Kidney (tissue), 14 donors: ENCODE measurements around the gene CAND2. TPM values are rescaled to one million over a fixed set of nuclear protein-coding genes. Genes with fewer than 3 reads are reported as not detected.

Experiments
- DNase-seq, 5 donors: peaks; one replicate each; pipeline ENCODE4 v3.0.0-alpha.2; 2013 to 2020
- FAIRE-seq: peaks from 2 replicates; lab custom pipeline; 2012; peaks lifted over from hg19 to GRCh38; lab: Jason Lieb, UNC
- H3K27ac ChIP-seq, 2 donors: one replicate each; pipeline ENCODE4 v1.7.0; 2013; ENCODE audit warnings: low read depth in 2 of 2, low read length in 2 of 2, inconsistent platforms in 1 of 2
- H3K27me3 ChIP-seq: one replicate; pipeline ENCODE4 v1.7.1; 2013; ENCODE audit warnings: low read length, inconsistent platforms; ENCODE audit not compliant: control insufficient read depth, insufficient read depth
- H3K36me3 ChIP-seq, 3 donors: one replicate each; pipeline versions ENCODE4 v1.7.0 to v1.7.1; 2013; ENCODE audit warnings: low read length in 3 of 3, control low read depth in 1 of 3, inconsistent platforms in 1 of 3; ENCODE audit not compliant: insufficient read depth in 3 of 3, control insufficient read depth in 2 of 3
- H3K4me1 ChIP-seq, 3 donors: one replicate each; pipeline versions ENCODE4 v1.7.0 to v1.7.1; 2013; ENCODE audit warnings: low read length in 3 of 3, inconsistent platforms in 1 of 3, low read depth in 1 of 3; ENCODE audit not compliant: control insufficient read depth in 2 of 3, insufficient read depth in 2 of 3
- H3K4me3 ChIP-seq, 3 donors: one replicate each; pipeline versions ENCODE4 v1.7.0 to v1.8.1; 2013; ENCODE audit warnings: low read length in 3 of 3, control low read depth in 1 of 3, inconsistent platforms in 1 of 3
- H3K9ac ChIP-seq, 3 donors: one replicate each; pipeline versions ENCODE4 v1.7.0 to v1.7.1; 2013; ENCODE audit warnings: low read length in 3 of 3, control low read depth in 1 of 3, inconsistent platforms in 1 of 3
- H3K9me3 ChIP-seq, 3 donors: one replicate each; pipeline versions ENCODE4 v1.7.0 to v1.7.1; 2013; ENCODE audit warnings: low read length in 3 of 3, control low read depth in 1 of 3, inconsistent platforms in 1 of 3; ENCODE audit not compliant: control insufficient read depth in 2 of 3, insufficient read depth in 1 of 3
- CTCF ChIP-seq: IDR thresholded peaks from 3 replicates; pipeline ENCODE4 v1.5.1; 2012; ENCODE audit warnings: mild to moderate bottlenecking, moderate library complexity, borderline replicate concordance; ENCODE audit not compliant: insufficient read depth; ENCODE audit errors: extremely low read depth
- intact Hi-C: fragments of 100-400 bp; cut with DNase I; formaldehyde crosslinking; loops from one replicate; pipeline ENCODE4 v1.11.1; 2022
- polyA plus RNA-seq: library from polyadenylated mRNA; stranded (reverse); fragments of 350-450 nt; fragmentation: Illumina TruSeq; extraction: RNeasy Lipid Tissue Mini Kit (QIAGEN cat#74804); gene quantifications from one replicate; pipeline ENCODE4 v1.2.3, GENCODE V29; 2014; ENCODE audit warnings: low read depth, low replicate concordance; ENCODE audit not compliant: insufficient read depth
- total RNA-seq: library from RNA; stranded (reverse); fragmentation: NEBNext Ultra II Directional; extraction: Animal tissue kit (Norgen Biotek cat#: 25700); gene quantifications from one replicate; pipeline ENCODE4 v1.2.1, GENCODE V29; 2021
- donor health status: control.
- donor health status: control.
- donor health status: control.
- donor health status: control.
- donor health status: control.
- donor health status: DM: yes; HTN: yes; CAD: no.
- donor health status: Normal renal cell carcinoma (clear cell type).

The CAND2 gene
- total and polyA plus RNA-seq, 2 donors from 2014 or later: 3.9 to 7.1 TPM

GRCh38 chr3:12818773-12819172, 22.3 kb downstream of the CAND2 start:
- no peaks in the 10 kb centered on the region for H3K4me1 ChIP-seq
- no peak for DNase-seq
- FAIRE-seq: no peak
- H3K27ac ChIP-seq: no peak overlapping the region
- H3K36me3 ChIP-seq: no peaks in the 10 kb centered on the region
- H3K9ac ChIP-seq: no peak overlapping the region
- no peak for TF ChIP-seq CTCF
- no peaks in the 10 kb centered on the region for H3K9me3 ChIP-seq
- H3K4me3 ChIP-seq: no peak overlapping the region
- no peaks in the 10 kb centered on the region for H3K27me3 ChIP-seq
- intact Hi-C loops: no loop called here

GRCh38 chr3:12822725-12823373, 26.4 kb downstream of the CAND2 start:
- FAIRE-seq (no peak), DNase-seq (peak in 1 of 5 donors; percentile 52)
- TF ChIP-seq CTCF: peak; percentile 5
- H3K4me1 ChIP-seq: no peaks in the 10 kb centered on the region
- no peak overlapping the region for H3K9ac ChIP-seq
- H3K27ac ChIP-seq: no peak overlapping the region
- H3K9me3 ChIP-seq: no peaks in the 10 kb centered on the region
- intact Hi-C loops: no loop called here
- no peak overlapping the region for H3K4me3 ChIP-seq
- no peaks in the 10 kb centered on the region for H3K36me3 ChIP-seq
- no peaks in the 10 kb centered on the region for H3K27me3 ChIP-seq

GRCh38 chr3:12824299-12824698, 27.8 kb downstream of the CAND2 start:
- no peak for FAIRE-seq
- no peak for TF ChIP-seq CTCF
- H3K4me3 ChIP-seq: no peak overlapping the region
- H3K27ac ChIP-seq: no peak overlapping the region
- no peak overlapping the region for H3K9ac ChIP-seq
- DNase-seq: no peak
- no peaks in the 10 kb centered on the region for H3K27me3 ChIP-seq
- H3K4me1 ChIP-seq: no peaks in the 10 kb centered on the region
- H3K36me3 ChIP-seq: no peaks in the 10 kb centered on the region
- intact Hi-C loops: no loop called here
- no peaks in the 10 kb centered on the region for H3K9me3 ChIP-seq

- no peaks in the 10 kb centered on the region for H3K9me3 ChIP-seq
- intact Hi-C loops: no loop called here
These were observed 28.7 kb downstream of the CAND2 start for GRCh38 chr3:12825156-12825555.

More at GRCh38 chr3:12825156-12825555, 28.7 kb downstream of the CAND2 start:
- no peak for FAIRE-seq
- Histone ChIP-seq H3K9ac (no peak overlapping the region), H3K27ac (no peak overlapping the region), H3K4me3 (no peak overlapping the region), H3K27me3 (no peaks in the 10 kb centered on the region), H3K36me3 (no peaks in the 10 kb centered on the region), H3K4me1 (no peaks in the 10 kb centered on the region)
- TF ChIP-seq CTCF: no peak
- DNase-seq: no peak
